HCT116 (cell line): ENCODE data around the gene SPRN.

Experiments used
- CTCF ChIP-seq, 3 experiments: fragments of 200-600 bp in 1 of 3; sonication (generic) in 1 of 3; IDR thresholded peaks in 2 of 3; conservative IDR thresholded peaks in 1 of 3; 2 replicates each; pipeline ENCODE4 v1.5.1; 2012 to 2017; ENCODE audit warnings: low read depth in 2 of 3, low read length in 2 of 3, antibody characterized with exemption in 1 of 3, borderline replicate concordance in 1 of 3, control low read depth in 1 of 3, mild to moderate bottlenecking in 1 of 3, mixed read lengths in 1 of 3, mixed run types in 1 of 3, moderate library complexity in 1 of 3; ENCODE audit not compliant: insufficient read depth in 1 of 3
- EZH2 ChIP-seq: fragments of 200-600 bp; sonication (generic); IDR thresholded peaks from 2 replicates; pipeline ENCODE4 v1.6.1; 2017; ENCODE audit warnings: antibody characterized with exemption, mixed run types
- EZH2phosphoT487 ChIP-seq: fragments of 200-600 bp; IDR thresholded peaks from 2 replicates; pipeline ENCODE4 v1.6.1; 2018; ENCODE audit warnings: antibody characterized with exemption, borderline replicate concordance
- JUND ChIP-seq: IDR thresholded peaks from 2 replicates; pipeline ENCODE4 v1.6.1; 2012
- MAX ChIP-seq: IDR thresholded peaks from 2 replicates; pipeline ENCODE4 v1.6.1; 2012
- POLR2A ChIP-seq: IDR thresholded peaks from 2 replicates; pipeline ENCODE4 v1.7.0; 2011; ENCODE audit warnings: borderline replicate concordance; ENCODE audit not compliant: insufficient read depth, insufficient read length; ENCODE audit errors: extremely low read depth
- POLR2AphosphoS5 ChIP-seq: IDR thresholded peaks from 2 replicates; pipeline ENCODE4 v1.6.1; 2011; ENCODE audit warnings: mild to moderate bottlenecking, low read depth, low read length, moderate library complexity
- RAD21 ChIP-seq: IDR thresholded peaks from 2 replicates; pipeline ENCODE4 v1.6.1; 2012; ENCODE audit warnings: low read depth, mild to moderate bottlenecking
- REST ChIP-seq: IDR thresholded peaks from 2 replicates; pipeline ENCODE4 v1.6.1; 2012; ENCODE audit warnings: low read depth
- SIN3A ChIP-seq: IDR thresholded peaks from 2 replicates; pipeline ENCODE4 v1.6.1; 2012; ENCODE audit warnings: low read depth
- SP1 ChIP-seq: IDR thresholded peaks from 2 replicates; pipeline ENCODE4 v1.6.1; 2012; ENCODE audit warnings: low read depth
- SRF ChIP-seq: IDR thresholded peaks from 2 replicates; pipeline ENCODE4 v1.6.1; 2012; ENCODE audit warnings: low read depth
- TF ChIP-seq, protein P1 (sequence below): IDR thresholded peaks from 2 replicates; pipeline ENCODE4 v1.6.1; 2012
- TF ChIP-seq, protein P2 (sequence below): IDR thresholded peaks from 2 replicates; pipeline ENCODE4 v1.6.1; 2011; ENCODE audit warnings: mild to moderate bottlenecking, low read length, moderate library complexity; ENCODE audit not compliant: insufficient replicate concordance; ENCODE audit errors: extremely low read depth

GRCh38 chr10:133422807-133423771, 1.3 kb downstream of the SPRN start:
- TF ChIP-seq SP1 (no peak), SIN3A (no peak), SRF (no peak), EZH2 (no peak), MAX (no peak), REST (no peak), CTCF (IDR thresholded peaks at IDR 0.05 in 2 of 3, conservative IDR thresholded peaks at IDR 0.05 in 1 of 3; ENCODE audit: borderline replicate concordance in 1 of 3, insufficient read depth in 1 of 3, low read depth in 2 of 3, low read length in 2 of 3) (no peak), RAD21 (no peak), POLR2AphosphoS5 (no peak), POLR2A (no peak), JUND (no peak), EZH2phosphoT487 (no peak)
- TF ChIP-seq, protein P1, sequence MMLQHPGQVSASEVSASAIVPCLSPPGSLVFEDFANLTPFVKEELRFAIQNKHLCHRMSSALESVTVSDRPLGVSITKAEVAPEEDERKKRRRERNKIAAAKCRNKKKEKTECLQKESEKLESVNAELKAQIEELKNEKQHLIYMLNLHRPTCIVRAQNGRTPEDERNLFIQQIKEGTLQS, result no peak
- TF ChIP-seq, protein P2, sequence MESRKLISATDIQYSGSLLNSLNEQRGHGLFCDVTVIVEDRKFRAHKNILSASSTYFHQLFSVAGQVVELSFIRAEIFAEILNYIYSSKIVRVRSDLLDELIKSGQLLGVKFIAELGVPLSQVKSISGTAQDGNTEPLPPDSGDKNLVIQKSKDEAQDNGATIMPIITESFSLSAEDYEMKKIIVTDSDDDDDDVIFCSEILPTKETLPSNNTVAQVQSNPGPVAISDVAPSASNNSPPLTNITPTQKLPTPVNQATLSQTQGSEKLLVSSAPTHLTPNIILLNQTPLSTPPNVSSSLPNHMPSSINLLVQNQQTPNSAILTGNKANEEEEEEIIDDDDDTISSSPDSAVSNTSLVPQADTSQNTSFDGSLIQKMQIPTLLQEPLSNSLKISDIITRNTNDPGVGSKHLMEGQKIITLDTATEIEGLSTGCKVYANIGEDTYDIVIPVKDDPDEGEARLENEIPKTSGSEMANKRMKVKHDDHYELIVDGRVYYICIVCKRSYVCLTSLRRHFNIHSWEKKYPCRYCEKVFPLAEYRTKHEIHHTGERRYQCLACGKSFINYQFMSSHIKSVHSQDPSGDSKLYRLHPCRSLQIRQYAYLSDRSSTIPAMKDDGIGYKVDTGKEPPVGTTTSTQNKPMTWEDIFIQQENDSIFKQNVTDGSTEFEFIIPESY, result no peak
